ENCODE measurements around the gene ARHGAP5. TPM values are rescaled to one million over a fixed set of nuclear protein-coding genes. Genes with fewer than 3 reads are reported as not detected.

The ARHGAP5 gene
- total and polyA plus RNA-seq, 2 donors (not counting 3 experiments of a cell fraction or from before 2014, with no cell fraction given): 4.3 to 36.2 TPM

DNA sequence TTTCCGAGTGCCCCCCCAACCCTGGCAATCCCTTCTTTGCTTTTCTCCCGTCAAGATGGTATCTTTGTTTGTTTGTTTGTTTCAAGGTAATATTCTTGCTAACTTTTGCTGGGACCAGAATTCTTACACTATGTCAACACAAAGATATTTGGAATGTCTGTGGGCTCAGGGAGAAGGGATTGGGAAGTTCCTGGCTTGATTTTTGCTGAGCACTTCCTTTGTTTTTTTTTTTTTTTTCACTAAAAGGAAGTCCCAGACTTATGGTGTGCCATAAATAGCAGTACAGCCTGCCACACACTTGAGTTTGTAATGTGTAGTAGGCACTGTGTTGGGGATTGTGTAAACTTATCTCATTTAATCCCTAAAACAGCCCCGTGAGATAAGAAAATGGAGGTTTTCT, 113.6 kb downstream of the ARHGAP5 start:
- intact Hi-C loops (cut with micrococcal nuclease) (no loop called here), dilution Hi-C loops (cut with MboI; ENCODE audit: extremely low pct_ligation_motif_present, low sequenced_read_pairs) (no loop called here)
- Histone ChIP-seq H2AFZ (ENCODE audit: low read depth, low read length) (no peak overlapping the region), H3K9me1 (replicated peaks; ENCODE audit: control insufficient read depth, extremely low read depth, insufficient read depth, low read length) (no peaks in the 10 kb centered on the region), H3K79me2 (ENCODE audit: control insufficient read depth, insufficient read depth, low read length) (no peaks in the 10 kb centered on the region), H3K9ac (replicated peaks; ENCODE audit: extremely low read depth, insufficient read depth, low read length) (no peak overlapping the region), H3K27me3 (ENCODE audit: control insufficient read depth in 2 of 2, insufficient read depth in 2 of 2, low read length in 2 of 2) (peaks cover 2 to 3% of the 10 kb centered on the region in 2 experiments), H3K9me3 (replicated peaks; ENCODE audit: control insufficient read depth, insufficient read depth, low read length) (no peaks in the 10 kb centered on the region), H3K4me3 (replicated peaks in 1 of 3; ENCODE audit: insufficient read depth in 1 of 3, low read depth in 1 of 3, low read length in 3 of 3) (no peak overlapping the region), H3K27ac (ENCODE audit: insufficient read depth, low read depth, low read length) (no peak overlapping the region), H4K20me1 (replicated peaks; ENCODE audit: control insufficient read depth, extremely low read depth, insufficient read depth, low read length) (peaks cover 2% of the 10 kb centered on the region), H3K4me1 (ENCODE audit: control insufficient read depth, extremely low read depth, insufficient read depth, low read length) (no peaks in the 10 kb centered on the region), H3K36me3 (ENCODE audit: control insufficient read depth in 2 of 2, extremely low read depth in 1 of 2, insufficient read depth in 2 of 2, low read length in 2 of 2) (no peaks in the 10 kb centered on the region), H3K4me2 (ENCODE audit: insufficient read depth, low read length) (no peak overlapping the region)
- POLR2A ChIA-PET: no interaction called here
- CTCF ChIA-PET: no interaction called here
- BruUV-seq (replicated peaks): no TSS peak
- DNase-seq (ENCODE audit: low read depth, low spot score): no peak
- TF ChIP-seq EZH2 (IDR thresholded peaks at IDR 0.05; ENCODE audit: borderline replicate concordance, low read depth, low read length, severe bottlenecking) (no peak), MYC (IDR thresholded peaks at IDR 0.05; ENCODE audit: low read depth, low read length) (no peak), POLR2A (IDR thresholded peaks at IDR 0.05; ENCODE audit: low read depth, low read length) (no peak), POLR2AphosphoS5 (IDR thresholded peaks at IDR 0.05; ENCODE audit: insufficient read depth, low read depth, low read length) (no peak), GATA2 (IDR thresholded peaks at IDR 0.05; ENCODE audit: insufficient read depth, insufficient read length, low read depth, low read length) (no peak), FOS (IDR thresholded peaks at IDR 0.05; ENCODE audit: borderline replicate concordance, insufficient read depth, low read length) (no peak), JUN (IDR thresholded peaks at IDR 0.05; ENCODE audit: borderline replicate concordance, insufficient read depth, insufficient read length, low read depth) (no peak)
- TF ChIP-seq, protein P1, sequence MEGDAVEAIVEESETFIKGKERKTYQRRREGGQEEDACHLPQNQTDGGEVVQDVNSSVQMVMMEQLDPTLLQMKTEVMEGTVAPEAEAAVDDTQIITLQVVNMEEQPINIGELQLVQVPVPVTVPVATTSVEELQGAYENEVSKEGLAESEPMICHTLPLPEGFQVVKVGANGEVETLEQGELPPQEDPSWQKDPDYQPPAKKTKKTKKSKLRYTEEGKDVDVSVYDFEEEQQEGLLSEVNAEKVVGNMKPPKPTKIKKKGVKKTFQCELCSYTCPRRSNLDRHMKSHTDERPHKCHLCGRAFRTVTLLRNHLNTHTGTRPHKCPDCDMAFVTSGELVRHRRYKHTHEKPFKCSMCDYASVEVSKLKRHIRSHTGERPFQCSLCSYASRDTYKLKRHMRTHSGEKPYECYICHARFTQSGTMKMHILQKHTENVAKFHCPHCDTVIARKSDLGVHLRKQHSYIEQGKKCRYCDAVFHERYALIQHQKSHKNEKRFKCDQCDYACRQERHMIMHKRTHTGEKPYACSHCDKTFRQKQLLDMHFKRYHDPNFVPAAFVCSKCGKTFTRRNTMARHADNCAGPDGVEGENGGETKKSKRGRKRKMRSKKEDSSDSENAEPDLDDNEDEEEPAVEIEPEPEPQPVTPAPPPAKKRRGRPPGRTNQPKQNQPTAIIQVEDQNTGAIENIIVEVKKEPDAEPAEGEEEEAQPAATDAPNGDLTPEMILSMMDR (IDR thresholded peaks at IDR 0.05; ENCODE audit: extremely low read depth in 1 of 2, insufficient read depth in 1 of 2, low read depth in 1 of 2, low read length in 2 of 2): no peak
- TF ChIP-seq, protein P2, sequence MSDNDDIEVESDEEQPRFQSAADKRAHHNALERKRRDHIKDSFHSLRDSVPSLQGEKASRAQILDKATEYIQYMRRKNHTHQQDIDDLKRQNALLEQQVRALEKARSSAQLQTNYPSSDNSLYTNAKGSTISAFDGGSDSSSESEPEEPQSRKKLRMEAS (IDR thresholded peaks at IDR 0.05; ENCODE audit: insufficient read depth, insufficient read length): no peak
- no peak for FAIRE-seq
